Loucy (cell line): ENCODE results near the gene ZIM2.
"Not testable (repeated sequence)": the region's sequence is repeated elsewhere in the genome, so short reads cannot be mapped to it uniquely, and the experiment has no call there.

Source experiments
- H2AFZ ChIP-seq: fragments of 200-600 bp; sonication (generic); 2 replicates; pipeline ENCODE4 v1.6.0; 2016; ENCODE audit warnings: antibody characterized with exemption, mild to moderate bottlenecking, low read length, moderate library complexity
- H3F3A ChIP-seq: fragments of 200-600 bp; 2 replicates; pipeline ENCODE4 v1.6.0; 2016; ENCODE audit warnings: antibody characterized with exemption, low read depth, mild to moderate bottlenecking
- H3K27me3 ChIP-seq: fragments of 200-600 bp; sonication (generic); 2 replicates; pipeline ENCODE4 v1.6.1; 2014; ENCODE audit warnings: low read length, mild to moderate bottlenecking; ENCODE audit not compliant: insufficient read depth, poor library complexity, severe bottlenecking
- H3K36me3 ChIP-seq: fragments of 200-600 bp; sonication (generic); 2 replicates; pipeline ENCODE4 v1.6.1; 2016; ENCODE audit warnings: low read length; ENCODE audit not compliant: insufficient read depth
- H3K4me1 ChIP-seq: fragments of 200-600 bp; sonication (generic); 2 replicates; pipeline ENCODE4 v1.5.1; 2014; ENCODE audit warnings: low read length, mild to moderate bottlenecking; ENCODE audit not compliant: insufficient read depth, poor library complexity, severe bottlenecking
- H3K4me2 ChIP-seq: fragments of 200-600 bp; sonication (generic); 2 replicates; pipeline ENCODE4 v1.6.0; 2014; ENCODE audit warnings: antibody characterized with exemption, low read length, low read depth, mild to moderate bottlenecking; ENCODE audit not compliant: poor library complexity, severe bottlenecking
- H3K4me3 ChIP-seq: fragments of 200-600 bp; sonication (generic); 2 replicates; pipeline ENCODE4 v1.5.1; 2014; ENCODE audit warnings: low read length, mild to moderate bottlenecking, mixed read lengths; ENCODE audit not compliant: poor library complexity, severe bottlenecking
- H3K79me2 ChIP-seq: fragments of 200-600 bp; sonication (generic); 2 replicates; pipeline ENCODE4 v1.6.1; 2014; ENCODE audit warnings: low read length; ENCODE audit not compliant: insufficient read depth
- H3K9ac ChIP-seq: fragments of 200-600 bp; sonication (generic); 2 replicates; pipeline ENCODE4 v1.6.0; 2014; ENCODE audit warnings: mild to moderate bottlenecking, low read depth, low read length, moderate library complexity; ENCODE audit not compliant: poor library complexity, severe bottlenecking
- H3K9me2 ChIP-seq: fragments of 200-600 bp; sonication (generic); replicated peaks from 2 replicates; pipeline ENCODE4 v1.6.1; 2016; ENCODE audit warnings: low read depth, low read length, mixed read lengths
- H3K9me3 ChIP-seq: fragments of 200-600 bp; sonication (generic); 2 replicates; pipeline ENCODE4 v1.6.1; 2014; ENCODE audit warnings: mild to moderate bottlenecking, antibody characterized with exemption, low read length, low read depth; ENCODE audit not compliant: insufficient read depth
- H4K20me1 ChIP-seq: fragments of 200-600 bp; sonication (generic); 2 replicates; pipeline ENCODE4 v1.6.0; 2014; ENCODE audit warnings: antibody characterized with exemption, low read length, mild to moderate bottlenecking; ENCODE audit not compliant: insufficient read depth, poor library complexity, severe bottlenecking
- CTCF ChIP-seq: fragments of 200-600 bp; sonication (generic); conservative IDR thresholded peaks from 2 replicates; pipeline ENCODE4 v1.5.1; 2014; ENCODE audit warnings: mild to moderate bottlenecking, antibody characterized with exemption, low read length
- EZH2phosphoT487 ChIP-seq: fragments of 200-600 bp; IDR thresholded peaks from 2 replicates; pipeline ENCODE4 v1.6.1; 2018; ENCODE audit warnings: antibody characterized with exemption, mild to moderate bottlenecking, moderate library complexity, borderline replicate concordance

ZIM2 gene

GRCh38 chr19:56862741-56863140 is 22.2 kb upstream of the ZIM2 start:
- H3K4me2 ChIP-seq, result no peak overlapping the region
- no peak overlapping the region for H2AFZ ChIP-seq
- H3K4me1 ChIP-seq, result no peaks in the 10 kb centered on the region
- no peaks in the 10 kb centered on the region for H3K9me2 ChIP-seq
- no peak for TF ChIP-seq EZH2phosphoT487
- H3K79me2 ChIP-seq, result no peaks in the 10 kb centered on the region
- H3K36me3 ChIP-seq, result no peaks in the 10 kb centered on the region
- H3K9me3 ChIP-seq, result no peaks in the 10 kb centered on the region
- no peaks in the 10 kb centered on the region for H4K20me1 ChIP-seq
- no peak overlapping the region for H3K4me3 ChIP-seq
- H3K9ac ChIP-seq, result no peak overlapping the region
- H3K27me3 ChIP-seq, result no peaks in the 10 kb centered on the region
- H3F3A ChIP-seq, result no peaks in the 10 kb centered on the region

- H3K4me2 ChIP-seq, H4K20me1 ChIP-seq, H3K4me1 ChIP-seq, H3F3A ChIP-seq, H3K36me3 ChIP-seq, H3K79me2 ChIP-seq, H3K9ac ChIP-seq, H3K9me2 ChIP-seq, H3K4me3 ChIP-seq, H3K27me3 ChIP-seq, H2AFZ ChIP-seq, H3K9me3 ChIP-seq: not testable (repeated sequence)
These were observed 19.9 kb upstream of the ZIM2 start for GRCh38 chr19:56860409-56860808.

- Histone ChIP-seq H3K9me2 (no peaks in the 10 kb centered on the region), H4K20me1 (no peaks in the 10 kb centered on the region), H3F3A (no peaks in the 10 kb centered on the region), H2AFZ (no peak overlapping the region), H3K4me2 (no peak overlapping the region), H3K79me2 (no peaks in the 10 kb centered on the region), H3K9ac (no peak overlapping the region), H3K27me3 (no peaks in the 10 kb centered on the region), H3K36me3 (no peaks in the 10 kb centered on the region), H3K4me3 (no peak overlapping the region), H3K4me1 (no peaks in the 10 kb centered on the region), H3K9me3 (no peaks in the 10 kb centered on the region; the same call in 1 of the 2 replicates)
- TF ChIP-seq CTCF, result no peak
- no peak for TF ChIP-seq EZH2phosphoT487
These were observed 17.5 kb upstream of the ZIM2 start for GRCh38 chr19:56858026-56858425.

- no peak overlapping the region for H3K4me3 ChIP-seq
- no peak overlapping the region for H2AFZ ChIP-seq
- H3K36me3 ChIP-seq, result no peaks in the 10 kb centered on the region
- H3K27me3 ChIP-seq, result no peaks in the 10 kb centered on the region
- TF ChIP-seq EZH2phosphoT487, result no peak
- no peak for TF ChIP-seq CTCF
- no peaks in the 10 kb centered on the region for H3K4me1 ChIP-seq
- H4K20me1 ChIP-seq, result no peaks in the 10 kb centered on the region
- H3K9me2 ChIP-seq, result no peaks in the 10 kb centered on the region
- H3K9me3 ChIP-seq, result no peaks in the 10 kb centered on the region; the same call in 1 of the 2 replicates
- no peak overlapping the region for H3K9ac ChIP-seq
- H3K4me2 ChIP-seq, result no peak overlapping the region
- no peaks in the 10 kb centered on the region for H3F3A ChIP-seq
- no peaks in the 10 kb centered on the region for H3K79me2 ChIP-seq
These were observed 16.3 kb upstream of the ZIM2 start for GRCh38 chr19:56856822-56857221.

GRCh38 chr19:56852361-56852760 is 11.8 kb upstream of the ZIM2 start:
- not testable (repeated sequence) for H3K9me3 ChIP-seq

More at GRCh38 chr19:56852361-56852760, 11.8 kb upstream of the ZIM2 start:
- H3K4me1 ChIP-seq, H3K9ac ChIP-seq, H3F3A ChIP-seq, H3K36me3 ChIP-seq, H3K9me2 ChIP-seq, H2AFZ ChIP-seq, H3K4me3 ChIP-seq, H4K20me1 ChIP-seq, H3K4me2 ChIP-seq, H3K79me2 ChIP-seq, H3K27me3 ChIP-seq: not testable (repeated sequence)
